ENCODE results near the gene PCSK7.

The PCSK7 gene

DNA sequence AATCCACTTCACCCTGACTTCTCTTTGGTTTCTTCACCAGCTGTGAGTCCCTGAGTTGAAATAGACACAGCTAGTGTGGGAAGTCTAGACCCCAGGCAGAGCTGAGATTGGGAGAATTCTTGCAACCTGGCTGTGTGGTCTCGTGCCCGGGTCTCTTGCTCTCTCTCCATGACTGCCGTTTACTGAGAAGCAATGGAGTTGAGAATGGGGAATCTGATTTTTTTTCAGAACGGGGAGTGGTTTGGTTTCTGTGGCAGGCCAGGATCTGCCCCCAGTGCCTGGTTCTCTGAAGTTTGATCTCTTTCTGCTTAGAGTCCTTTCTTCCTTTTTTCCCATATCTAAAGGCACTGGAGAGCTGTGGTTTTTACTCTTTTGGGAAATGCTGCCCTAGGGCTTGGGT is 51.9 kb downstream of the PCSK7 start:
- no peak for DNase-seq

- DNase-seq: peak; percentile 46
Observed at GRCh38 chr11:117179048-117179999, 52.5 kb downstream of the PCSK7 start.

GRCh38 chr11:117178210-117179034 is 53.5 kb downstream of the PCSK7 start, which contains the start of gene SIDT2:
TSS of gene SIDT2 (plus strand) at chr11:117178743. CDS start at chr11:117179264, 521 bp downstream.
- peak; percentile 94 for DNase-seq

DNA sequence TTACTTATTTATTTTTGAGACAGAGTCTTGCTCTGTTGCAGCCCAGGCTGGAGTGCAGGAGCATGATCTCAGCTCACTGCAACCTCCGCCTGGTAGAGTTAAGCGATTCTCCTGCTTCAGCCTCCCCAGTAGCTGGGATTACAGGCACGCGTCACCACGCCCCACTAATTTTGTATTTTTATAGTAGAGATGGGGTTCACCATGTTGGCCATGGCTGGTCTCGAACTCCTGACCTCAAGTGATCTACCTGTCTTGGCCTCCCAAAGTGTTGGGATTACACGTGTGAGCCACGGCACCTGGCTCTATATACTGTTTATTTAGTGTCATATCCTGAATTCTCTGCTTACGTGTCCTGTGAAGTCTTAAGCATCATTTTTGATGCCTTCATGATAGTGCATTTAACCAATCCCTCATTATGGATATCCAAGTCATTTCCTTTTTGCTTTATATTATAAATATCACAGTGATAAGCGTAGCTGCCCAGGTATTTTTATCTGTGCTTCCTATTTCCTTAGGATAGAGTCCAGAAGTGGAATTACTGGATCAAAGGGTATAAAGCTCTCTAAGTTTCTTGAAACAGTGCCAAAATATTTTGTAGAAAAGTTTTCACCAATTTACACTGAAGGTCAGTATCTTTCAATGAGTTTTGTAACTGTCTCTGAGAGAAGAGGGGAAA is 54.2 kb downstream of the PCSK7 start:
- no peak for DNase-seq

GRCh38 chr11:117176186-117176585 is 55.7 kb downstream of the PCSK7 start:
- DNase-seq: no peak

DNA sequence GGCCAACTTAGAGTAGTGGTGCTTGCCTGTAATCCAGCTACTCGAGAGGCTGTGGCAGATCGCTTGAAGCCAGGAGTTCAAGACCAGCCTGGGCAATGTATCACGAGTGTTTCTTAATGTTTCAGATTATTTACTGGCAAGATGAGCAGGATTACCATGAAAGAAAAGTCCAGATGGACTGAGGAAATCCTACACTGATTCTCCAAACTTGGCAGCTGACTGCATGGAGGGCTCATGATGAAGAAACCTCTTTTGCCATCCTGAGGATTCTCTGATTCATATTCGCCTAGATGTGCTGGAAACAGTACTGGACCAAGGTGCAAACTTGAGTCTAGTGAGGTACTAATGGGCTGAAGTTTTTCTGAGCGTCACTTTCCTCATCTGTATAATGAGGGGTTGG is 56.1 kb downstream of the PCSK7 start:
- DNase-seq: no peak

DNA sequence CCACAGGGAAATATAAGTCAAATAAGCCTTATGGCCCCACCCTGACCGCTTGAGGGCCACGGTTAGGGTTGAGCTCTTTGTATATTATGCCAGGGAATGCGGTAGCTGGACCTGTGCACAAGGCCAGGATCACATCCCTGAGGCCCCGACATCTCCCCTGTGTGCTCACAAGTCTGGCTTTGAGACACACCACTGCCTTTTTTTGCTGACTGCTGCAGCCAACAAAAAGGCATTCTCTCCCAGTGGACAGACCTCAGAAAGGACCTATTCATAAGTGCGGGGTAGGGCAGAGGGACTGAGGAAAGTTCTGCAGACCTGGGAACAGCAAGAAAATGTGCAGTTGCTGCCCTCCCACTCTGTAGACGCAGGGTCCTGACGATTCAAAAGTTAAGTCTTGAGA is 56.8 kb downstream of the PCSK7 start:
- no peak for DNase-seq

- no peak for DNase-seq
Observed at GRCh38 chr11:117172724-117173421, 59.0 kb downstream of the PCSK7 start.

DNA sequence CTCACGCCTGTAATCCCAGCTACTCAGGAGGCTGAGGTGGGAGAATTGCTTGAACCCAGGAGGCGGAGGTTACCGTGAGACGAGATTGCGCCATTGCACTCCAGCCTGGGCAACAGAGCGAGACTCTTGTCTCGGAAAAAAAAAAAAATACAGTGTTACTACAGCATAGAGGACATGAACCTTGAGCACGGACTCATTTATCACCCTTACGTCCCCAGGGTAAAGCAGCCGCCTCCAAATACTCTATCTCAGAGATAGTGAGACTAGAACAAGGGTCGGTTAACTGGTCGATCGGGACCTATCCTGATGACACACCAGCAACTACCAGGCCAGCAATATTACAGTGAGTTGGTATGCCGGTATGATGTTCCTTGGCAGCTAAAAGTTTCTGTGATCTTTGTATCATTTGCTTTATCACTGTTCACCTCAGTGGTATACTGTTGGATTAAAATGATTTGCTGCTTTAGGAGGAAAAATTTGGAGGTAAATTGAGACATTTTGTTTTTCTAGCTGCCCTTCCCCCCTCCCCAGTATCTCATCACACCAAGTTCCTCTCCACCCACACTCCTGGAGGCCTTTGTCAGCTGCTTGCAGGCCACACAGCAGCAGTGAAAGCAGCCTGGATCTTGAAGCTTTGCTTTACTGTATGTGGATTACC is 60.3 kb downstream of the PCSK7 start:
- DNase-seq: no peak

GRCh38 chr11:117171007-117171403 is 60.9 kb downstream of the PCSK7 start:
- no peak for DNase-seq

DNA sequence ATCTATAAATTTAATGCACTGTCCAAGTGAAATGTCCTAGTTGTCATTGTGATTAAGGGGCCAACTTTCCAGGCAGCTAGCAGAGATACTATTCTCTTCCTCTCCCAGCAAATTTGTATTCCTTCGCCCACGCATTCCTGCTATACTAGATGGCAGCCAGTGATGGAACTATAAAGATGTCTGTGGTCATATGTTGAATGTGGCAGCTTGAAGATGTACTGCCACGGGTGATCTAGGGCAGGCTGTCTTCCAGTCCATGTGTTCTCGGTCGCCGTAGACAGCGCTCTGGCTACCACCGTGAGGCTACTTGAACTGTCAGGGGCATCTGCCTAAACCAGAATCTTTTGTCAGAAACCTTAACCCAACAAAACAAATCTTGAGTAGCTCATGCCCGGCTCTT is 61.7 kb downstream of the PCSK7 start:
- no peak for DNase-seq

DNA sequence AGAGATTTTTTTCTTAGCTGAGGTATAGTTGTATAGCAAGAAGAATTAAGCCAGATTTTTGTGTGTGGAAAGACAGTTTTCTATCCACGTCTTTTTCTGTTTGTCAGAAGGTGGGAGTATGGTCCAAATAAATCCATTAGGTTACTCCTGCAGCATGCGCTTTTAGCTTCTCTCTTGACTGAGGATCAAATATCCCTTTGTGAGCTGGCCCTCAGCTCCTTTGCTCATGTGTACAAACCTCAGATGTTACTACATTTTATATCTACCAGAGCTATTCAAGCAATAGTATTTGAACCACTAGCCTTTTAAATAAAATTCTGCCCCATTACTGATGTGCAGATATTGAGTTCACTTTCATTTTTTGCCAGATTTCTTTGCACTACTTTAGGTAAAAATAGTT is 62.1 kb downstream of the PCSK7 start:
- no peak for DNase-seq

DNA sequence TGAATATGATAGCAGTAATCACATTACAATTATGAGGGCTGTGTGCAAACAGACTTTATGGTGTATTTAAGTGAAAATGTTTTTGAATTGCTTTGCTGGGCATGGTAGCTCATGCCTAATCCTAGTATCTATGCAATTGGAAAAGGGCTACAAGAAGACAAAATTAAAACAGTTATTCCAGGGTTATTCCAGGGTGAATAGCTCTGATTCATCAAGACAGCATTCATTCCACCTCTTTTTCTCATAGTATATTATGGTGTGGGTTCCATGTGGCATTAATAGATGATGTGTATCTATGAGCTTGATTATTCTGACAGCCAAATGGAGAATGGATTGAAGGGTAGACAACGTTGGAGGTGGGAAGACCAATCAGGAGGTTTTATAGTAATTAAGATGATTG is 65.4 kb downstream of the PCSK7 start:
- DNase-seq: no peak

- no peak for DNase-seq
Observed at GRCh38 chr11:117160826-117161225, 71.0 kb downstream of the PCSK7 start.

DNA sequence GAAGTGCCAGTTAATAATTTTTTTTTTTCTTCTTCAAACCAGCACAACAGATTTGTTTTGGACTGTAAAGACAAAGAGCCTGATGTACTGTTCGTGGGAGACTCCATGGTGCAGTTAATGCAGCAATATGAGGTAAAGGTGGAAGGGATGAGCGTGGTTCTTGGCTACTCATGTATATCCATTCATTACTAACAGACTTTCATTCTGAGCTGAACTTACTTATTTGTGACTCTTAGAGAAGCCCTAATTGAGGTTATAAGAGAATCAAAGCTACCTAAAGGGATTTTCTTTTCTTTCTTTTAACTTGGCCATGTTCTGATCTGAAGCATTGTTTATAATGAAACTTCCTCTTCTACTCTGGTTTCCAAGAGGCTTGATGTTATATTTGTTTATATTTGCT is 72.0 kb downstream of the PCSK7 start:
- no peak for DNase-seq

- DNase-seq: no peak
Observed at GRCh38 chr11:117157507-117157906, 74.4 kb downstream of the PCSK7 start.

DNA sequence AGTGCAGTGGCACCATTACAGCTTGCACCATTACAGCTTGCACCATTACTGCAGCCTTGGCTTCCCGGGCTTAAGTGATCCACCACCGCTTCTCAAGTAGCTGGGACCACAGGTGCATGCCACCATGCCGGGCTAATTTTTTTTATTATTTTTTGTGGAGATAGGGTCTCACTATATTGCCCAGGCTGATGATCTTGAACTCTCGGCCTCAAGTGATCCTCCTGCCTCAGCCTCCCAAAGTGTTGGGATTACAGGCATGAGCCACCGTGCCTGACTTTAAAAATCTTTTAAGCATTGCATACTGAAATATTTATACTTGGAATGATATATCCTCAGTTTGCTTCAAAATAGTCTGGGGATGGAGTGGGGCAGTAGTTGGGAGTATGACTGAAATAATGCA is 77.4 kb downstream of the PCSK7 start:
- DNase-seq: no peak
